H9 (cell line): ENCODE results near the gene BPIFB3. TPM values are rescaled to one million over a fixed set of nuclear protein-coding genes. Genes with fewer than 3 reads are reported as not detected.

Source experiments
- DNase-seq: peaks from one replicate; pipeline ENCODE4 v3.0.0-alpha.2; 2017
- H2AFZ ChIP-seq: one replicate; pipeline ENCODE4 v1.6.1; 2013; ENCODE audit warnings: mild to moderate bottlenecking, low read length, control low read depth, moderate library complexity
- H2AK5ac ChIP-seq: 2 replicates; pipeline ENCODE4 v1.6.1; 2013; ENCODE audit warnings: low read length, control low read depth, mixed read lengths; ENCODE audit not compliant: insufficient read length
- H2BK120ac ChIP-seq: one replicate; pipeline ENCODE4 v1.6.1; 2013; ENCODE audit warnings: low read depth, mild to moderate bottlenecking, low read length, control low read depth, inconsistent platforms; ENCODE audit not compliant: poor library complexity, severe bottlenecking
- H2BK12ac ChIP-seq: 2 replicates; pipeline ENCODE4 v1.6.1; 2013; ENCODE audit warnings: low read length, control low read depth, mixed read lengths, low read depth; ENCODE audit not compliant: insufficient read length
- H2BK15ac ChIP-seq: 2 replicates; pipeline ENCODE4 v1.6.1; 2013; ENCODE audit warnings: low read depth, low read length, control low read depth
- H2BK20ac ChIP-seq: one replicate; pipeline ENCODE4 v1.6.1; 2013; ENCODE audit warnings: low read depth, mild to moderate bottlenecking, low read length, control low read depth, inconsistent platforms; ENCODE audit not compliant: poor library complexity, severe bottlenecking
- H2BK5ac ChIP-seq: 2 replicates; pipeline ENCODE4 v1.6.1; 2013; ENCODE audit warnings: low read length, control low read depth, mixed read lengths; ENCODE audit not compliant: insufficient read length
- H3K14ac ChIP-seq: 2 replicates; pipeline ENCODE4 v1.6.1; 2013; ENCODE audit warnings: low read length, control low read depth; ENCODE audit not compliant: insufficient read depth
- H3K18ac ChIP-seq: 2 replicates; pipeline ENCODE4 v1.6.1; 2013; ENCODE audit warnings: low read depth, mild to moderate bottlenecking, mixed read lengths, low read length, control low read depth; ENCODE audit not compliant: insufficient read length
- H3K23ac ChIP-seq: 2 replicates; pipeline ENCODE4 v1.6.1; 2013; ENCODE audit warnings: low read length, control low read depth, mixed read lengths, low read depth; ENCODE audit not compliant: insufficient read length
- H3K23me2 ChIP-seq: 2 replicates; pipeline ENCODE4 v1.6.1; 2013; ENCODE audit warnings: low read depth, mild to moderate bottlenecking, mixed read lengths, low read length, control low read depth; ENCODE audit not compliant: insufficient read length, poor library complexity, severe bottlenecking
- H3K27ac ChIP-seq: 2 replicates; pipeline ENCODE4 v1.5.1; 2013; ENCODE audit warnings: low read length, control low read depth, mixed read lengths, low read depth; ENCODE audit not compliant: insufficient read length
- H3K27me3 ChIP-seq: 2 replicates; pipeline ENCODE4 v1.6.1; 2013; ENCODE audit warnings: low read length, control low read depth, inconsistent platforms; ENCODE audit not compliant: insufficient read depth
- H3K4ac ChIP-seq: 2 replicates; pipeline ENCODE4 v1.6.1; 2013; ENCODE audit warnings: low read depth, mild to moderate bottlenecking, control low read depth, inconsistent platforms, low read length, moderate library complexity
- H3K4me1 ChIP-seq: 2 replicates; pipeline ENCODE4 v1.6.1; 2013; ENCODE audit warnings: low read length, control low read depth, inconsistent platforms; ENCODE audit not compliant: insufficient read depth
- H3K4me2 ChIP-seq: 2 replicates; pipeline ENCODE4 v1.6.1; 2013; ENCODE audit warnings: low read length, control low read depth, mixed read lengths; ENCODE audit not compliant: insufficient read length, insufficient read depth
- H3K56ac ChIP-seq: 2 replicates; pipeline ENCODE4 v1.6.1; 2013; ENCODE audit warnings: low read depth, mild to moderate bottlenecking, mixed read lengths, low read length, control low read depth; ENCODE audit not compliant: insufficient read length
- H3K79me1 ChIP-seq: 2 replicates; pipeline ENCODE4 v1.6.1; 2013; ENCODE audit warnings: low read depth, mild to moderate bottlenecking, moderate library complexity, low read length, control low read depth, inconsistent platforms; ENCODE audit not compliant: insufficient read depth, poor library complexity, severe bottlenecking
- H3K79me2 ChIP-seq: 2 replicates; pipeline ENCODE4 v1.6.1; 2013; ENCODE audit warnings: low read length, control low read depth, inconsistent platforms; ENCODE audit not compliant: insufficient read depth
- H3K9ac ChIP-seq: 2 replicates; pipeline ENCODE4 v1.6.1; 2013; ENCODE audit warnings: low read length, control low read depth, mixed read lengths; ENCODE audit not compliant: insufficient read length; ENCODE audit errors: extremely low read depth
- H3K9me3 ChIP-seq: one replicate; pipeline ENCODE4 v1.6.1; 2013; ENCODE audit warnings: low read depth, low read length, inconsistent platforms; ENCODE audit not compliant: control insufficient read depth
- H3T11ph ChIP-seq: one replicate; pipeline ENCODE4 v1.6.1; 2013; ENCODE audit warnings: mild to moderate bottlenecking, low read length, control low read depth, inconsistent platforms
- H4K20me1 ChIP-seq: one replicate; pipeline ENCODE4 v1.6.1; 2013; ENCODE audit not compliant: control insufficient read depth, insufficient read length, insufficient read depth
- H4K5ac ChIP-seq: 2 replicates; pipeline ENCODE4 v1.6.1; 2013; ENCODE audit warnings: low read depth, mild to moderate bottlenecking, mixed read lengths, low read length, control low read depth; ENCODE audit not compliant: insufficient read length
- H4K8ac ChIP-seq: replicated peaks from 2 replicates; pipeline ENCODE4 v1.6.1; 2013; ENCODE audit warnings: low read length, control low read depth, mixed read lengths, low read depth; ENCODE audit not compliant: insufficient read length
- H4K91ac ChIP-seq: 2 replicates; pipeline ENCODE4 v1.6.1; 2013; ENCODE audit warnings: low read depth, mild to moderate bottlenecking, moderate library complexity, mixed read lengths, low read length, control low read depth; ENCODE audit not compliant: insufficient read length
- H3K27ac Mint-ChIP-seq, 3 experiments: 2 replicates in 2 of 3; 3 replicates in 1 of 3; pipeline ENCODE4 v1.8.0; 2020 to 2021; ENCODE audit warnings: mixed read lengths in 3 of 3, mild to moderate bottlenecking in 1 of 3, moderate library complexity in 1 of 3
- H3K27me3 Mint-ChIP-seq: 2 replicates; pipeline ENCODE4 v1.8.0; 2021; ENCODE audit warnings: low read depth, mild to moderate bottlenecking, moderate library complexity, mixed read lengths
- H3K36me3 Mint-ChIP-seq, 3 experiments: 2 replicates in 2 of 3; 3 replicates in 1 of 3; pipeline ENCODE4 v1.8.0; 2020 to 2021; ENCODE audit warnings: low read depth in 3 of 3, mixed read lengths in 3 of 3; ENCODE audit not compliant: insufficient read depth in 1 of 3
- H3K4me1 Mint-ChIP-seq, 2 experiments: 2 replicates each; pipeline ENCODE4 v1.8.0; 2020; ENCODE audit warnings: mixed read lengths in 2 of 2
- H3K4me3 Mint-ChIP-seq, 2 experiments: 2 replicates in 1 of 2; 3 replicates in 1 of 2; pipeline ENCODE4 v1.8.0; 2020 to 2021; ENCODE audit warnings: mild to moderate bottlenecking in 2 of 2, mixed read lengths in 2 of 2, moderate library complexity in 1 of 2
- H3K9me3 Mint-ChIP-seq, 2 experiments: 2 replicates in 1 of 2; 3 replicates in 1 of 2; pipeline ENCODE4 v1.8.0; 2020; ENCODE audit warnings: mild to moderate bottlenecking in 2 of 2, mixed read lengths in 2 of 2, moderate library complexity in 1 of 2
- WGBS: extraction: QIAGEN DNeasy Blood & Tissue Kit; methylation state at CpG from one replicate; pipeline ENCODE4 v1.1.7; 2013; ENCODE audit warnings: missing lambda C conversion rate, low lambda C conversion rate, mixed read lengths; ENCODE audit not compliant: insufficient read length; ENCODE audit errors: extremely low coverage; 5-methylcytosine and 5-hydroxymethylcytosine counted together
- total RNA-seq: library from RNA; stranded (reverse); gene quantifications from 2 replicates; pipeline ENCODE4 v1.2.1, GENCODE V29; 2021
- TF ChIP-seq, protein P1 (sequence below): fragments of 200-600 bp; sonication (generic); conservative IDR thresholded peaks from 3 replicates; pipeline ENCODE4 v1.8.0; 2021; ENCODE audit warnings: antibody characterized with exemption, mild to moderate bottlenecking

The BPIFB3 gene
- total RNA-seq, 1 experiment from 2014 or later = not detected

DNA sequence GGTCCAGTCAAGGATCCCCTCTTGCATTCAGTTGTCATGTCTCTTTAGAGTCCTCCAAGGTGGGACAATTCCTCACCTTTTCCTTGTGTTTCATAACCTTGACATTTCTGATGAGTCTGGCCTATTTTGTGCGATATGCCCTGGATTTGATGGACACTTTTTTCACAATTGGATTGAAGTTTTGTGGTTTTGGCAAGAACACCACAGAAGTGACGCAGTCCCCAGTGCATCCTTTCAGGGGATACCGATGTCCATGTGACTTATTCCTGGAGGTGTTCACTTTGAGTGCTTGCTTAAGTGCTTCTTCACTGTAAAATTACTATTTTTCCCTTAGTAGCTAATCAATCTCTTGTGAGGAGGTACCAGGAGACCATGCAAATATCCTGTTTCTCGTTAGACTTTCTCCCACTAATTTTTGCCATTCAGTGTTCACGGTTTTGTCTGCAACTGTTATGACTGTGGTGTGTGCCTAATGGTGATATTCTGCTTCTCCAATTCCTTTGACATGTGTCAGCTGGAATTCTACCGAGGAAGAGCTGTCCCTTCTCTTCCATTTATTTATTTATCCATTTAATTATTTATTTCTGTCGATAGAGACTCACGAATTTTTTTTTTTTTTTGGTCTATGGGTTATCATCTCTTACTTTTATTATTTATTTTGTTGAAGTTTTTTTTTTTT, 56.6 kb downstream of the BPIFB3 start:
- no peaks in the 10 kb centered on the region for H3K4me1 Mint-ChIP-seq
- no peaks in the 10 kb centered on the region for H3K79me1 ChIP-seq

More for the DNA sequence above, 56.6 kb downstream of the BPIFB3 start:
- no CpG with 5 or more reads among the region's 8 CpGs for WGBS
- Histone ChIP-seq H3K18ac (no peak overlapping the region), H3K23ac (no peak overlapping the region), H2BK15ac (no peak overlapping the region), H3K4ac (no peak overlapping the region), H3K23me2 (no peaks in the 10 kb centered on the region), H4K20me1 (no peaks in the 10 kb centered on the region), H2BK20ac (no peak overlapping the region), H3K27ac (no peak overlapping the region), H3K9ac (no peak overlapping the region), H3K27me3 (no peaks in the 10 kb centered on the region), H3K4me1 (no peaks in the 10 kb centered on the region), H4K91ac (no peak overlapping the region), H3K56ac (no peak overlapping the region), H2BK12ac (no peak overlapping the region), H4K5ac (no peak overlapping the region), H2BK120ac (no peak overlapping the region), H3K4me2 (no peak overlapping the region), H4K8ac (no peak overlapping the region), H3K14ac (no peak overlapping the region), H3K79me2 (no peaks in the 10 kb centered on the region), H2AK5ac (no peak overlapping the region), H3T11ph (no peak overlapping the region), H2AFZ (no peak overlapping the region), H3K9me3 (no peaks in the 10 kb centered on the region), H2BK5ac (no peak overlapping the region)
- Mint-ChIP-seq H3K36me3 (peaks cover 7 to 15% (median 12%) of the 10 kb centered on the region in 3 experiments), H3K27me3 (peaks cover 22% of the 10 kb centered on the region), H3K9me3 (peaks cover 20 to 23% of the 10 kb centered on the region in 2 experiments), H3K27ac (no peak overlapping the region), H3K4me3 (no peak overlapping the region)
- no peak for DNase-seq
- TF ChIP-seq, protein P1, sequence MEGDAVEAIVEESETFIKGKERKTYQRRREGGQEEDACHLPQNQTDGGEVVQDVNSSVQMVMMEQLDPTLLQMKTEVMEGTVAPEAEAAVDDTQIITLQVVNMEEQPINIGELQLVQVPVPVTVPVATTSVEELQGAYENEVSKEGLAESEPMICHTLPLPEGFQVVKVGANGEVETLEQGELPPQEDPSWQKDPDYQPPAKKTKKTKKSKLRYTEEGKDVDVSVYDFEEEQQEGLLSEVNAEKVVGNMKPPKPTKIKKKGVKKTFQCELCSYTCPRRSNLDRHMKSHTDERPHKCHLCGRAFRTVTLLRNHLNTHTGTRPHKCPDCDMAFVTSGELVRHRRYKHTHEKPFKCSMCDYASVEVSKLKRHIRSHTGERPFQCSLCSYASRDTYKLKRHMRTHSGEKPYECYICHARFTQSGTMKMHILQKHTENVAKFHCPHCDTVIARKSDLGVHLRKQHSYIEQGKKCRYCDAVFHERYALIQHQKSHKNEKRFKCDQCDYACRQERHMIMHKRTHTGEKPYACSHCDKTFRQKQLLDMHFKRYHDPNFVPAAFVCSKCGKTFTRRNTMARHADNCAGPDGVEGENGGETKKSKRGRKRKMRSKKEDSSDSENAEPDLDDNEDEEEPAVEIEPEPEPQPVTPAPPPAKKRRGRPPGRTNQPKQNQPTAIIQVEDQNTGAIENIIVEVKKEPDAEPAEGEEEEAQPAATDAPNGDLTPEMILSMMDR = no peak
